HG03442 (cell line): ENCODE data around the gene RAB43.
"Not testable (repeated sequence)": the region's sequence is repeated elsewhere in the genome, so short reads cannot be mapped to it uniquely, and the experiment has no call there.

Experiments used
- ATAC-seq: cut with Tn5 transposase; IDR thresholded peaks from one replicate; pipeline ENCODE4 v1.9.1; 2021; ENCODE audit warnings: mild to moderate bottlenecking, moderate library complexity; ENCODE audit not compliant: unreplicated experiment

Gene RAB43

DNA sequence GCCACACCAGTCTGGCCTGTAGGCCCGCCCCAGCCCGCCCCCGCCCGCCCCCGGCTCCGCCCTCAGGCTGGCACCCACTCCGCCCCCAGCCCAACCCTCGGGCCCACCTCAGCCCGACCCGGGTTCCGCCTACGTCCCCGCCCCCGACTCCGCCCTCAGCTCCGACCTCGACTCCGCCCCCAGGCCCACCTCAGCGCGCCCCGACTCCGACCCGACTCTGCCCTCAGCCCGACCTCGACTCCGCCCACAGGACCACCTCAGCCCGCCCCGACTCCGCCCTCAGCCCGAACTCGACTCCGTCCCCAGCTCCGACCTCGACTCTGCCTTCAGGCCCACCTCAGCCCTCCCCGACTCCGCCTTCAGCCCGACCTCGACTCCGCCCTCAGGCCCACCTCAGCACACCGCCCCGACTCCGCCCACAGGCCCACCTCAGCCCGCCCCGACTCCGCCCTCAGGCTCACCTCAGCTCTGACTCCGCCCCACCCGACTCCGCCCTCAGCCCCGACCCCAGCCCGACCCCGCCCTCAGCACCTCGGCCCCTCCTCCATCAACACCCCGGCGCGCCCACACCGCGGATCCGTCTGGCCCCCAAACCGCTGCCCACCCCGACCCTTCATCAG lies at the start of gene RAB43:
RAB43 (minus strand) TSS at position 13 of the 620 bp plus-strand sequence. CDS start 315 bp downstream, outside the sequence.
- peak; percentile 44 for ATAC-seq

DNA sequence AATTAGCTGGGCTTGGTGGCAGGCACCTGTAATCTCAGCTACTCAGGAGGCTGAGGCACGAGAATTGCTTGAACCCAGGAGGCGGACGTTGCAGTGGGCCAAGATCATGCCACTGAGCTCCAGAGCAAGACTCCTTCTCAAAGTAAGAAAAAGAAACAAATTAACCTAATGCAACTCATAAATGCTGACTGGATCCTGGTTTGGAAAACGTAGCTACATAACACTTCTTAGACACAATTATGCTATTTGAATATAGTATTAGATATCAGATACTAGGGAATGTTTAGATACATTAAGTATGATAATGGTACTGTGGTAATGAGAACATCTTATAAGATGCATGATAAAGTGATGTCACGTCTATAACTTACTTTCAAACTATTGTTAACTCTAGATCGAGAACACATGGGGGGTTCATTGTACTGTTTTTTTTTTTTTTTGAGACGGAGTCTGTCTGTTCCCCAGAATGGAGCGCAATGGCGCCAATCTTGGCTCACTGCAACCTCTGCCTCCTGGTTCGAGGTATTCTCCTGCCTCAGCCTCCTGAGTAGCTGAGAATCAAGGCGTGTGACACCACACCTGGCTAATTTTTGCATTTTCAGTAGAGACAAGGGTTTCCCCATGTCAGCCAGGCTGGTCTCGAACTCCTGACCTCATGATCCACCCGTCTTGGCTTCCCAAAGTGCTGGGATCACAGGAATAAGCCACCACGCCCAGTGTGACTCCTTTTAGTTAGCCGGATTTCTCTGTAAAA lies 45.2 kb upstream of the RAB43 start:
- ATAC-seq, result no peak

DNA sequence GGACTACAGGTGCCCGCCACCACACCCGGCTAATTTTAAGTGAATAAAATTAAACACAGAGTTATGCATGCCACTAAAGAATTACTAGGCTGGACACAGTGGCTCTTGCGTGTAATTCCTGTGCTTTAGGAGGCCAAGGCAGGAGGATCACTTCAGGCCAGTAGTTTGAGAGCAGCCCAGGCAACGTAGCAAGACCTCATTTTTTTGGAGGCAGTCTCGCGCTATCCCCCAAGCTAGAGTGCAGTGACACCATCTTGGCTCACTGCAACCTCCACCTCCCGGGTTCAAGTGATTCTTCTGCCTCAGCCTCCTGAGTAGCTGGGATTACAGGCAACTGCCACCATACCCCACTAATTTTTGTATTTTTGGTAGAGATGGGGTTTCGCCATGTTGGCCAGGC lies 44.0 kb upstream of the RAB43 start:
- ATAC-seq, result not testable (repeated sequence)

DNA sequence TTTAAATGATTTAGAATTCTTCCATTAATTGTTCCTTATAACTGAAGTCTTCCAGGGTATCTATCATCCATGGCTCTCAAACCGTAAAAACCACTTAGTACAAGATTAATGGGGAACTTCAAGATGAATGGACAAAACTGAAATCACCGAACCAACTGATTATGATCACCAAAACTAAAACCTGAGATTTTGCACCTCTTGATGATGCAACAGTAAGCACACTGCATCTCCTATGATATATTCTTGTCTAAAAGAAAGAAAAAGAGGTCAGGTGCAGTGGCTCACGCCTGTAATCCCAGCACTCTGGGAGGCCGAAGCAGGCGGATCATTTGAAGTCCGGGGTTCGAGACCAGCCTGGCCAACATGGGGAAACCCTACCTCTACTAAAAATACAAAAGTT lies 42.9 kb upstream of the RAB43 start:
- ATAC-seq, result no peak

DNA sequence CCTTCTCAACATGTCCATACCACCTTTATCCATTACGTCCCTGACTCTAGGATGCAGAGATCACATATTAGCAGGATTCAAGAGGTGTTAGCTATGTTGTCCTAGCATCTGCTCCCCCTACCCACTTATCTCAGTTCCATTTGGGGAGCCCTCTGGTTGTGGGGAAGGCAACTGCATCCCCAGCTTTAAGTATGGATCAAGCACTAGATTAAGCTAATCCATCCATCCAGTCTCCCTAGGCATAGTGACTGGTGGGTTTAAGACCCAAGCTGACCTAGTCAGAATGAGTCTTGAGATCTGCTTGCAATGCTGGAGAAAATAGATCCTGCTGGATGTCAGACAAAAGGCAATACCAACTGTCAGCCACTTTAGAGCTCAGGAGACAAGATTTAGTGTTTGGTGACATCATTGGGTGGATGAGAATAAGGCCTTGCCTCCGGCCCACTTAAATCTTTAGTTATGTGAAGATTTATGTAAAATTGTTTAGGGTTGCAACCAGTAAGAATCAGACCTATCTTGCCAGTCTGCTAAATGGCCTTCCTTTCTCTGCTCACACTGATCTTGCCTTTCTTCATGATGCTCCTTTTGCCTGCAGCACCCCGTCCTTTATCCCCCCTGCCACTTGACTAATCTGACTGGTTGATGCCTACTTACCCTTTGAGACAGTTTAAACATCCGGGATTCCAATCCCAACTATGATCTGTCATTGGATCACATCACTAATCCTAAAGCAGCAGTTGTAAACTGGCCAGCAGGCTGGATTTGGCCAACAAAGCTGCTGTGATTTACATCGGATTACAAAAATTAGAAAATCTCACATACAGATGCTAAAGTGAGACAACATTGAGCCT lies 41.4 kb upstream of the RAB43 start:
- ATAC-seq, result no peak

DNA sequence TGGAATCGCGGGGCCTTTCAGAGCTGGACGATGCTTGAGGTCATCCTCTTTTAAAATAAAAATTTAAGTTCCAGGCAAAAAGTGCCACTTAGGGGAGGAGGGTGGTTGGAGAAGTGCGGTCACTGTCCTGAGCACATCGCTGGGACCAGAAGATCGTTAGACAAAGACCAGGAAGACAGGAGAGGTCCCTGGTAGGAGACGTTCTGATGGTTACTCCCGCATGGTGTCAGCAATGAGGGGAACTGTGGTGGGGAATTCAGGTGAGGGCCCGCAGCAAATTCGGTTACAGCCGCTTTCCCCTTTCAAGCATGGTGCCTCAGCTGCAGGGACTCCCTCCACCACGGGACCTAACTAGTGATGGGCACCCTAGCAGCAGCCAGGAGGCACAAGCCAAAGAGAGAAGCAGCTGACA lies 40.3 kb upstream of the RAB43 start:
- ATAC-seq, result no peak

DNA sequence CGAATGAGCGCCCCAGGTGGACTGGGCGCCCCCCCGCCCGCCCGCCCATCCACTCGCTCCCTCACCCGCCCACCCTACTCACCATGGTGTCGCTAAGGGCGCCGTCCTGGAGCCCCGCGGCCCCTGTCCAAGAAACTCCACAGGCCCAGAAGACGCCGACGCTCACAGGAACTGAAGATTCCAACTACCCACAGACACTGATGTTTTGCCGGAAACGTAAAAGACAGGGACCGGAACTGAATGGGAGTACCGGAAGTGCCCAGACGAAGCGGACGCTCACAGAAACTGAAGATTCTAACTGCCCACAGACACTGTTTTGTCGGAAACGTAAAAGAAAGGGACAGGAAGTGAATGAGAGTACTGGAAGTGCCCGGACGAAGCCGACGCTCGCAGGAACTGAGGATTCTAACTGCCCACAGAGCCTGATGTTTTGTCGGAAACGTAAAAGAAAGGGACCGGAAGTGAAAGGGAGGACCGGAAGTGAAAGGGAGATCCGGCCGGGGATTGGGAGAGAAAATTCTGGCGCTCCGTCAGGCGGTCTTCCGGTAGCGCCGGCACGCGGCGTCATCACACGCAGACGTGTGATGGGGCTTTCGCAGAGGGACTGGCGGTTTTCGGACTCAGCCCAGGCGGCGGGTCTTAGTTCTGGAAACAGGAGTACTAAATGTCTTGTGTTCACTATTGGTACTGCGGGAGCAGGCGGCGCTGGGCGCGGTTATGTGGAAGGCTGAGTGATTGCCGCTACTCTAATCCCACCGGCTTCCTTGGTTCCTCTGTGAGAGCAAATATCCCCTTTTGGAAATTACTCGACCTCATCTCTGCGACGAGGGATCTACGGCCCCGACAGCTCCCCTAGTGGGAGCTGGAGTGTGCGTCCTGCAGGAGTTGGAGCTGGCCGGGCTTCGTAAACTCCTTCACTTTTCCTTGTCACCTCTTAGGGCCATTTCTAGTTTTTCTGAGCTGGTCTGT lies 39.6 kb upstream of the RAB43 start, which contains the start of gene ISY1:
ISY1 (minus strand) TSS at position 173 of the 969 bp plus-strand sequence; CDS start at position 85, 88 bp downstream.
- ATAC-seq, result peak; percentile 75

DNA sequence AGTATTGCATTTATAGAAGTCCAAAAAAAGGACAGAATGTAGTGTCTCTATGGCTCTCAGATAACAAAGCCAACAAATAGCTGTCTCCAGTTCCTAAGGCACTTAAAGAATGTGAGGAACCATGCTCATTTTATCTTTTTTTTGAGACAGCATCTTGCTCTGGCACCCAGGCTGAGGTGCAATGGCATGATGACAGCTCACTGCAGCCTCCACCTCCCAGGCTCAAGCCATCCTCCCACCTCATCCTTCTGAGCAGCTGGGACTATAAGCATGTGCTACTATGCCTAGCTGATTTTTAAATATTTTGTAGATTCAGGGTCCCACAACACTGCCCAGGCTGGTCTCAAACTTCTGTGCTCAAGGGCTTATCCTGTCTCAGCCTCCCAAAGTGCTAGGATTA lies 23.2 kb upstream of the RAB43 start:
- no peak for ATAC-seq

DNA sequence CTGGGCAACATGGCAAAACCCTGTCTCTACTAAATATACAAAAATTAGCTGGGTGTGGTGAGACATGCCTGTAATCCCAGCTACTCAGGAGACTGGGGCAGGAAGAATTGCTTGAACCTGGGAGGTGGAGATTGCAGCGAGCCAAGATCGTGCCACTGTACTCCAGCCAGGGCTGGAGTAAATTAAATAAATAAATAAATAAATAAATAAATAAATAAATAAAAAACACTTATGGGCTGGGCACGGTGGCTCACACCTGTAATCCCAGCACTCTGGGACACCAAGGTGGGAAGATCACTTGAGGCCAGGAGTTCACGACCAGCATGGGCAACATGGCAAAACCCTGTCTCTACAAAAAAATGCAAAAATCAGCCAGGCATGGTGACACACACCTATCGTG lies 19.4 kb upstream of the RAB43 start:
- not testable (repeated sequence) for ATAC-seq

DNA sequence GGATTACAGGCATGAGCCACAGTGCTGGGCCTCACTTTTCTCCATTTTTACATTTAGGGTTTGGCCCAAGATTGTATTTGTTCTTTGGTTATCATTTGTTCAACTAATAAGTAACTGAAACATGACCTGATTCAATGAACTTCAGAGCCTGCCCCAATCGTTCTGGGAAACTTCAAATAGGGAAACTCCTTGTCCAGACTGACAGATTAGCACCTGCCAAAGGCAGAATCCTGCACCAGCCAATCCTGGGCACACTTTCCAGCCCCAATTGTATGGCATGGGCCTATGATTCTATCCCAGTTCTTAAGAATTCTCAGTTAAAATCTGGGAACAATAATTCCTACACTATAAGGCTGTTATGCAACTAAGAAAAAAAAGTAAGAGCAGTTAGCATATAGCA lies 18.3 kb upstream of the RAB43 start:
- ATAC-seq, result no peak

DNA sequence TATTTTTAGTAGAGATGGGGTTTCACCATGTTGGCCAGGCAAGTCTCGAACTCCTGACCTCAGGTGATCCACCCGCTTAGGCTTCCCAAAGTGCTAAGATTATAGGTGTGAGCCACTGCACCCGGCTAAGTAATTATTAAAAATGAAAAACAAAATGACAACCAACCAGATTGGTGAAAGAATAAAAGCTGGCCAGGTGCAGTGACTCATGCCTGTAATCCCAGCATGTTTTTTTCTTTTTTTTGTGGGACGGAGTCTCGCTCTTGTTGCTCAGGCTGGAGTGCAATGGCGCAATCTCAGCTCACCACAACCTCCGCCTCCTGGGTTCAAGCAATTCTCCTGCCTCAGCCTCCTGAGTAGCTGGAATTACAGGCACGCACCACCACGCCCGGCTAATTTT lies 14.7 kb upstream of the RAB43 start:
- ATAC-seq, result not testable (repeated sequence)

DNA sequence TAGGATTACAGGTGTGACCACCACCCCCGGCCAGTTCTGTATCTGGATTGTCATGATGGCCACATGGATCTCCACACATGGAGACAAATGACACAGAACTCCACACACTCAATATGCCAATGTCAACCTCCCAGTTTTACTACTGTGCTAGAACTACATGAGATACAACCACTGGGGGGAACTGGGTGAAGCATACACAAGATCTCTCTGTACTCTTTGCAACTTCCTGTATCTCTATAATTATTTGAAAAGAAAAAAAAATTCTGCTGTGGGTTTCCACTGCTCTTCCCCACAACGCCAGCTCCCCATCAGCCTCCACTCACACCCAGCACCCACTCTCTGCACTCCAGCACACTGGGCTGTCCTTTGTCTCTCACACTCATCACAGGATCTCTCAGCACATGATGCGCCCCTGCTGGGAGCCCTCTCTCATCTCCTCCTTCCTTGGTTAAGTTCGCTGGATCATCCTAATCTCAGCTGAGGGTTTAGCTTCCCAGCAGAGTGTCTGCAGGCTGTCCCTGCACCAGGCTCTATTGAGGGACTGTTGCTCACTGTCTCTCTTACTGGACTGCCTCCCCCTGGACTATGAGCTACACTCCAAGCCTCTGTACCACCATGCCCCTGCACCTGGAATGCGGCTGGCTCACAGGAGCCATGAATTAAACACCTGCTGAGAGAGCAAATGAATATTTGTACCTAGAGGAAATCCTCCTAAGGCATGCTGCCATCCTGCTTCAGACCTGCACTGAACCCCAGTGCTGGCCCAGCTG lies 10.7 kb upstream of the RAB43 start:
- ATAC-seq, result no peak

DNA sequence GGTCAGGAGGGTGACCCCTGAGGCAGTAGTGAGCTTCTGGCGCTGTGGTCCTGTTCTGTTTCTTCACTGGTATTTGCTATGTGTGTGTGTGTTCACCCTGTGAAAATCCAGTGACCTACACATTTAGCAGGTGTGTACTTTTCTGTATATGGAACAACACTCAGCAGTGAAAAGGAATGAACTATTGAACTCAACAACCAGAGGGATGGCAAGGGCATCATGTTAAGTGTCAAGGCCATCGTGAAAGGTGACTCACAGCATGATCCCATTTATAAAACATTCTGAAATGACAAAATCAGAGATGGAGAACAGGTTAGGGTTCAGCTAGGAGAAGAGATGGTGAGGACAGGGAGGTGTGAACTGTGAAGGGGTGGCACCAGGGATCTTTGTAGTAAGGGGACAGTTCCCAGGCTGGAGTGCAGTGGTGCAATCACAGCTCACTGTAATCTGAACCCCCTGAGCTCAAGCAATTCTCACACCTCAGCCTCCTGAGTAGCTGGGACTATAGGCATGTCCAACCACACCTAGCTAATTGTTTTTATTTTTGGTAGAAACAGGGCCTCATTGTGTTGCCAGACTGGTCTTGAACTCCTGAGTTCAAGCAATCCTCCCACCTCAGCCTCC lies 10.0 kb upstream of the RAB43 start:
- no peak for ATAC-seq

DNA sequence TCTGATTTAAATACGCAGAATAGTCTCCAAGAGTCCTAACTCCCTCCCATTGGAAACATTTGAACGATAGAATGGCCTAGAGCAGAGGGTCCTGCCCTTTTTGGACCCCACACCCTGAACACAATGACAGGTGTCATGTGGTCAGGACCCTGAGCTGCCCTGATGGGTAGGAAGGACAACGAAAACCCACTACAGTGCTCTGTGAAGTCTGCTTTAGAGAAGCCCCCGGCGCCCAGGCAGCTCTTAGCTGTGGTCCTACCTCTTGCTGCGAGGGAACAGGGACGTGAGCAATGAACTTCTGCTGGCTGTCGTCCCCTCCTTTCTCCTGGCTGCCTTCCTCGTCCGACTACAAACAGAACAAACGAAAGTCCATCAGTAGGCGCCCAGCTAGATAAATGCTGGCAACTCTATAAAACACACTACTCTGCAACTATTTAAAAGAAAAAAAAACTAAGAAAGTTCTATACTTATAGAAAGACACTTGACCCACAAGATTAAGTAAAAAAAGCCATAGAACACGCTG lies 8.7 kb upstream of the RAB43 start:
- ATAC-seq, result no peak

DNA sequence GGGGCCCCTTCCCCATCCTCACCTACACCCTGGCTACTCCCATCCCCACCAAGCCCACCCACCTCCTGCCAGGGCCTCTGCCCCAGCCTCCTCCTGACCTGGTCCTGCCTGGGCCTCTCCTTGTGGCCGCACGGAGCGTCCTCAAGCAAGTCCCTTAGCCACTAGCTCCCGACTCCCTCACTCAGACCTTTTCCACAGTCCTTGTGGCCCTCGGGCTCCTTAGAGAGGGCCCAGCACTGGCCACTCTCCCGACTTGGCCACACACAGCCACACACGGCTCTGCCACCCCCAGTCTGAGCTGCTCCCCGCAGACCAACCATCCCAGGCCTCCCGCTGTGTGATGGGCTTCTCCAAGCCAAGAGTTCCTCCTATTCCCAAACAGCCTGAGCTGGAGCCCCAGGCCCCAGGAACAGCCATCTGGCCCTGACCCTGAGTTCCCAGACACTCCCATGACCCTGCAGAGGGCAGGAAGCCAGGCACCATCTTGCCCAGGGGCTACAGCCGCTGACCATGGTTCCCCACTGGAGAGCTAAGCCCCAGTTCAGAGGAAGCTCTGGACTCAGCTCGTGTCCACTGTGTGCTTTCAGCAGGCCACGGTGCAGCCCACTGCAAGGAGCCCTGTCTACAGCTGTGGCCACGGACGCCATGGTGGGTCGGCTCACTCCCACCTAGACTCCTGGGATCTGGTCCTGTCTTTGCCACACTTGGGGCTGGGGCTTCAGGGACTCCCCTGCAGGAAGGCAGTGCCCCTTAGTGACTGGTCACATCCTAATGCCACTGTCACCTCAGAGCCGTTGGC lies 7.0 kb upstream of the RAB43 start:
- no peak for ATAC-seq

DNA sequence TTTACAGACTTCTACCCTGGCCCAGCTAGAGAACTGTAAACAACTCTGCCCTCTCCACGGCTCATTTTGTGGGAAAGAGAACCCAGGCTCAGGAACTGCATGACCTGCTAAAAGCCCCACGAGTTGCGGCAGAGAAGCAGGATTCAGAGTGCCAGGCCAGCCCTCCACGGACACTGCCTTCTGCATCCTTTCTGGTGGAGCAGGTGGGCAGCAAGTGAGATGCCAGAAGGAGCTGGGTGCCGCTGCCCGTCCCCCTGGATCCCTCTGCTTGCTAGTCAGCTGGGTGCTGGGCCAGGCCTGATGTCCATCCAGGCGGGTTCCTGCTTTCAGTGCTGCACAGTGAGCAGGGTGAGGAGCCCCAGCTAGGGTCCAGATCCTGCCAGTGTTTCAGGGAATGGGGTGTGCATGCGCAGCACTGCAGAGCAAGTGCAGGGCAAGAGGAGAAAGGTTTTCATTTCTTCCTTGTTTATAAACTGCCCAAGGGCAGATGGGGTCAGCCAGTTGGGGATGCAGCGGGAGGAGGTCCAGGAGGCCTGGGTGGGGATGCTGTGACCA lies 5.2 kb upstream of the RAB43 start:
- ATAC-seq, result no peak

DNA sequence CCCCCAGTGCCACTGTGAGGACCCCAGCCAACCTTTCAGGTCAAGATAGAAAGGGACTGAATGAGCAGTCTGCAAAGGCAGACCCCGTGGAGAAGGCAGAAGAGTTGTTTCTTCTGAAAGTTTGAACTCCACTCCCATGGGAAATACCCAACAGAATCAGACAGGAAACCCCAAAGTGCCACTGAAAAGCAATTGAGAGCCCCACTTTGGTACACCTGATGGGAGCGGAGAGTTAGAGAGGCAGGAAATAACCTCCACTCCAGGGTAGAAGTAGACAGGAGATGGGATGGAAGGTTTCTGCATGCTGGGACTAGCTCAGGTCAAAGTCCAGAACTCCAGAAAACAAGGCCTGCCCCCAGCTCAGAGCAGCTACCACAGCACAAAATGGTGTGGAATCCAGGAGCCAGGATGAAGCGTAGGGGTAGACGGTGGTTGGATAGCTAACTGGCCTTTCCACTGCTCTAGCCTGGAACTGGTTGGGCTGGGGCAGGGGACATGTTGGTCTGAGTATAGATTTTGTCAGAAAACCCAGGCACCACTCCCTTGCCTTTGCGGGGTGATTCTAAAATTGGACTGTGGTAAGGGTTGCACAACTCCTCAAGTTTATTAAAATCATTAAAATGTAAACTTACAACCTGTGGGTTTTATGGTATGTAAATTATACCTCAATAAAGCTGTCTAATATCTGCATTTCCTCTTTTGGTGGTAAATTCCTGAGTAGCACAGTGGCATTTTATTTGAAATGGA lies 1.9 kb upstream of the RAB43 start:
- no peak for ATAC-seq
